Body of pancreas (tissue), 4 donors: ENCODE measurements around the gene KLHL6. TPM values are rescaled to one million over a fixed set of nuclear protein-coding genes. Genes with fewer than 3 reads are reported as not detected.

Experiments
- ATAC-seq: fragments of 150-250 bp; one replicate; pipeline ENCODE4 v1.9.1; 2016
- DNase-seq, 4 donors: peaks; one replicate each; pipeline ENCODE4 v3.0.0-alpha.2; 2019
- H3K27ac ChIP-seq, 4 donors: fragments of 200-600 bp; sonication (generic); 1 replicate in 3 of 4; 2 replicates in 1 of 4; pipeline versions ENCODE4 v1.5.1 to v1.6.1; 2016 to 2019; ENCODE audit warnings: mild to moderate bottlenecking in 1 of 4, mixed read lengths in 1 of 4, moderate library complexity in 1 of 4
- H3K27me3 ChIP-seq, 2 donors: fragments of 200-600 bp; sonication (generic); one replicate each; pipeline ENCODE4 v1.6.0; 2016; ENCODE audit warnings: mild to moderate bottlenecking in 1 of 2
- H3K36me3 ChIP-seq, 2 donors: fragments of 200-600 bp; sonication (generic); replicated peaks in 1 of 2; 2 replicates each; pipeline ENCODE4 v1.5.1; 2016; ENCODE audit warnings: low read depth in 2 of 2; ENCODE audit not compliant: insufficient read depth in 1 of 2
- H3K4me1 ChIP-seq: fragments of 200-600 bp; sonication (generic); one replicate; pipeline ENCODE4 v1.6.0; 2016
- H3K4me3 ChIP-seq, 2 donors: fragments of 200-600 bp; sonication (generic); 1 replicate in 1 of 2; 2 replicates in 1 of 2; pipeline ENCODE4 v1.5.1; 2016 to 2019
- H3K9me3 ChIP-seq, 3 donors: fragments of 200-600 bp; sonication (generic); 1 replicate in 2 of 3; 2 replicates in 1 of 3; pipeline ENCODE4 v1.5.1; 2016
- POLR2A ChIP-seq, 3 donors: fragments of 450-650 bp; IDR thresholded peaks; one replicate each; pipeline ENCODE4 v1.6.1; 2016; ENCODE audit warnings: antibody characterized with exemption in 3 of 3, mild to moderate bottlenecking in 2 of 3
- WGBS, 2 donors: methylation state at CpG; one replicate each; pipeline ENCODE4 v1.1.5; 2017; 5-methylcytosine and 5-hydroxymethylcytosine counted together
- intact Hi-C: fragments of 100-400 bp; cut with DNase I; formaldehyde crosslinking; loops from one replicate; pipeline ENCODE4 v1.15.1; 2023
- total RNA-seq, 2 donors: library from RNA; depleted of rRNA; stranded (reverse); fragments of >200 nt; gene quantifications; one replicate each; pipeline ENCODE4 v1.1.0, GENCODE V29; 2016
- TF ChIP-seq, protein P1 (sequence below), 7 experiments: fragments of 450-650 bp in 4 of 7; fragments of 200-600 bp in 3 of 7; sonication (generic) in 3 of 7; IDR thresholded peaks; one replicate each; pipeline ENCODE4 v1.5.1; 2016 to 2019; ENCODE audit warnings: antibody characterized with exemption in 7 of 7

KLHL6 gene
- total RNA-seq, 2 donors from 2014 or later = 1.6 TPM

DNA sequence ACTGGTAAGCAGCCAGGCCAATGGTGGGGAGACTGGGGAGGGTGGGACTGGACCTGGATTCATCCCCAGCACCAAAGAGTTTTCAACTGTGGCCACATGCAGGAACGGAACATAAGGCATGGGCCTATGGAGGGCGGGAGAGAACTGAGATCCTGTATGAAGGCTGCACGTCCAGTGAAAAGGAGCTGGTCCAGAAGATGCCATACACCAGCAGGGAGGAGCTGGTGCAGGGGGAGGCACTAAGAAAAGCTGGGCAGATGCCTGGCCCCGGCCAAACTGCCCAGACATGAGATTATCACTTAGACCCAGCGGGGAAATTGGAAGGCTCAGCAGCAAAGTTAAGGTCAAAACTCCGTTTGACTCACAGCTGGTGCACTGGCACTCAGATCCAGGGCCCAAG is 69.0 kb downstream of the KLHL6 start:
- no peak overlapping the region for H3K27ac ChIP-seq
- WGBS, 2 donors = 79 to 87% methylated on average over 6 of the region's 6 CpGs
- ATAC-seq = no peak
- H3K27me3 ChIP-seq = no peaks in the 10 kb centered on the region
- no peaks in the 10 kb centered on the region for H3K9me3 ChIP-seq
- no peak for DNase-seq
- no peaks in the 10 kb centered on the region for H3K36me3 ChIP-seq
- intact Hi-C loops = no loop called here
- no peaks in the 10 kb centered on the region for H3K4me1 ChIP-seq
- H3K4me3 ChIP-seq = no peak overlapping the region
- no peak for TF ChIP-seq POLR2A (IDR thresholded peaks at IDR 0.05)
- TF ChIP-seq, protein P1, sequence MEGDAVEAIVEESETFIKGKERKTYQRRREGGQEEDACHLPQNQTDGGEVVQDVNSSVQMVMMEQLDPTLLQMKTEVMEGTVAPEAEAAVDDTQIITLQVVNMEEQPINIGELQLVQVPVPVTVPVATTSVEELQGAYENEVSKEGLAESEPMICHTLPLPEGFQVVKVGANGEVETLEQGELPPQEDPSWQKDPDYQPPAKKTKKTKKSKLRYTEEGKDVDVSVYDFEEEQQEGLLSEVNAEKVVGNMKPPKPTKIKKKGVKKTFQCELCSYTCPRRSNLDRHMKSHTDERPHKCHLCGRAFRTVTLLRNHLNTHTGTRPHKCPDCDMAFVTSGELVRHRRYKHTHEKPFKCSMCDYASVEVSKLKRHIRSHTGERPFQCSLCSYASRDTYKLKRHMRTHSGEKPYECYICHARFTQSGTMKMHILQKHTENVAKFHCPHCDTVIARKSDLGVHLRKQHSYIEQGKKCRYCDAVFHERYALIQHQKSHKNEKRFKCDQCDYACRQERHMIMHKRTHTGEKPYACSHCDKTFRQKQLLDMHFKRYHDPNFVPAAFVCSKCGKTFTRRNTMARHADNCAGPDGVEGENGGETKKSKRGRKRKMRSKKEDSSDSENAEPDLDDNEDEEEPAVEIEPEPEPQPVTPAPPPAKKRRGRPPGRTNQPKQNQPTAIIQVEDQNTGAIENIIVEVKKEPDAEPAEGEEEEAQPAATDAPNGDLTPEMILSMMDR (IDR thresholded peaks at IDR 0.05) = no peak

DNA sequence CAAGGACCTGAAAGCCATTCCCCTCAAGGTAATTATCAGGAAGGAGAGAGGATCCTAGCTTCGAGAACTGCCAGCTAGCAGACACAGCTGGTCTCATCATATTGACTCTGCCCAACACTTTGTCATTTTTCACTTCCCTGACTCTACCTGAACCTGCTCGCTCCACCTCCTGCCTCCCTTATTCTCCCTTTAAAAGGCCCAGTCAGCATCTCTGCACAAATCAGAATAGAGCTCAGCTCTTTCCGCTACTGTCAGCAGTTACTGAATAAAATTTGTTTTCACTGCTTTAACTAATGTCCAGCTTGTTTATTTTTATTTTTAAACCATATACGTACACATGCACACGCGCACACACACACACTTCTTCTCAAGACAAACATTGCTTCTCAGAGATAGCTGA is 69.9 kb downstream of the KLHL6 start:
- intact Hi-C loops = no loop called here
- H3K27ac ChIP-seq = no peak overlapping the region
- H3K36me3 ChIP-seq = no peaks in the 10 kb centered on the region
- H3K9me3 ChIP-seq = no peaks in the 10 kb centered on the region
- ATAC-seq = no peak
- H3K4me3 ChIP-seq = no peak overlapping the region
- H3K4me1 ChIP-seq = no peaks in the 10 kb centered on the region
- H3K27me3 ChIP-seq = no peaks in the 10 kb centered on the region
- DNase-seq = no peak
- WGBS, 2 donors = 89 to 90% methylated on average over 6 of the region's 6 CpGs
- no peak for TF ChIP-seq POLR2A (IDR thresholded peaks at IDR 0.05)
- TF ChIP-seq, protein P1 (IDR thresholded peaks at IDR 0.05) = no peak

DNA sequence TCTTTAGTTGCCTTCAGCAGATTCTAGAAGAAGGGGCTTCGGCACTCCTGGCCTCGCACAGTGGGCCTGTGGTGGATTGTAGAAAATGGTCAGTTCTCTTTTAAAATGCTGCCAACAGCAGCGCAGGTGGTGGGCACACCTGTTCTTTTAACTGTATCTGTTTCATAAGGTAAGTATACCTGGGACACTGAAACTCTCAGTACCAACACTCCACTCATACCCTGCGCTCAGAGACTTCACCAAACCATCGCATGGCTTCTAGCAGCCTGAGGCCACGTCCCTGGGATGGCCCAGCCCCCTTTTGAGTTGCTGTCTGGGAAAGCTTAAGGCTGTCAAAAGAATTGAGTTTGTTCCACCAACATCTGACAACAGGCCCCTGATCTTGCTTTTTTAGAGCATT is 70.4 kb downstream of the KLHL6 start:
- H3K4me3 ChIP-seq = no peak overlapping the region
- H3K9me3 ChIP-seq = no peaks in the 10 kb centered on the region
- no peaks in the 10 kb centered on the region for H3K36me3 ChIP-seq
- no peak overlapping the region for H3K27ac ChIP-seq
- DNase-seq = no peak
- 94 to 96% methylated on average over 6 of the region's 6 CpGs for WGBS, 2 donors
- H3K4me1 ChIP-seq = no peaks in the 10 kb centered on the region
- ATAC-seq = no peak
- H3K27me3 ChIP-seq = no peaks in the 10 kb centered on the region
- intact Hi-C loops = no loop called here
- TF ChIP-seq, protein P1 (IDR thresholded peaks at IDR 0.05) = no peak
- TF ChIP-seq POLR2A (IDR thresholded peaks at IDR 0.05) = no peak

DNA sequence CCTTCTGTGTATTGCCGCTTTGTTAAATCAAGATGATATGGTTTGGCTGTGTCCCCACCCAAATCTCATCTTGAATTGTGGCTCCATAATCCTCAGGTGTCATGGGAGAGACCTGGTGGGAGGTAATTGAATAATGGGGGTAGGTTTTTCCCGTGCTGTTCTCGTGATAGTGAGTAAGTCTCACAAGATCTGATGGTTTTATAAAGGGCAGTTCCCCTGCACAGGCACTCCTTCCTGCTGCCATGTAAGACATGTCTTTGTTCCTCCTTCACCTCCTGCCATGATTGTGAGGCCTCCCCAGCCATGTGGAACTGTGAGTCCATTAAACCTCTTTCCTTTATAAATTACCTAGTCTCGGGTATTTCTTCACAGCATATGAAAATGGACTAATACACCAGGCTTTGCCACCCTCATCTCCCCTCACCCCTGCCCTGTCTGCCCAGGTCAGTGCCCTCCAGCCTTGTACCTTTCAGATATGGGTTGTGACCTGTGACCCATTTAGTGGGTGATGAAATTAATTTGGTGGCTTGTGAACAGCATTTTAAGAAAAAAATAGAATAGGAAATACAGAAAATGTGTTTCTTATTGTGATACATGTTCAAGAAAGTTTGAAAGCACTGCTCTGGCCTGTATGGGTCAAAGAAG is 71.0 kb downstream of the KLHL6 start:
- no peak overlapping the region for H3K27ac ChIP-seq
- WGBS, 2 donors = 84 to 86% methylated on average over 4 of the region's 4 CpGs

More for the DNA sequence above, 71.0 kb downstream of the KLHL6 start:
- TF ChIP-seq, protein P1 (IDR thresholded peaks at IDR 0.05) = no peak
- TF ChIP-seq POLR2A (IDR thresholded peaks at IDR 0.05) = no peak
- no peaks in the 10 kb centered on the region for H3K9me3 ChIP-seq
- no peaks in the 10 kb centered on the region for H3K4me1 ChIP-seq
- H3K36me3 ChIP-seq = no peaks in the 10 kb centered on the region
- intact Hi-C loops = no loop called here
- no peaks in the 10 kb centered on the region for H3K27me3 ChIP-seq
- ATAC-seq = no peak
- H3K4me3 ChIP-seq = no peak overlapping the region
- no peak for DNase-seq
